SK-MEL-5 (cell line): ENCODE measurements around the gene RXRG. TPM values are rescaled to one million over a fixed set of nuclear protein-coding genes. Genes with fewer than 3 reads are reported as not detected.
"Not testable (repeated sequence)": the region's sequence is repeated elsewhere in the genome, so short reads cannot be mapped to it uniquely, and the experiment has no call there.

Experiments
- DNase-seq: peaks from one replicate; pipeline ENCODE4 v3.0.0-alpha.2; 2016; ENCODE audit warnings: low read depth, low spot score
- in situ Hi-C: cut with HindIII; loops from 2 replicates; pipeline ENCODE4 v1.10.0; 2016; ENCODE audit warnings: low sequenced_read_pairs, high pct_unique_total_duplicates, low pct_unique_long_range_greater_than_20kb
- polyA plus RNA-seq, 2 experiments: library from polyadenylated mRNA; depleted of rRNA; stranded (reverse); fragments of >200 nt; gene quantifications; 2 replicates each; pipeline ENCODE4 v1.2.3, GENCODE V29; 2015
- total RNA-seq: library from RNA; depleted of rRNA; stranded (reverse); fragments of >200 nt; shearing (Covaris generic); gene quantifications from 2 replicates; pipeline ENCODE4 v1.2.3, GENCODE V29; 2014; rRNA removed

Gene RXRG
- total RNA-seq, result 44.3 and 53.3 TPM in 2 replicates
- polyA plus RNA-seq (2015; cell fraction: cytosol; rRNA removed), result 45.6 and 53.4 TPM in 2 replicates
- 9.5 and 16.7 TPM in 2 replicates for polyA plus RNA-seq (2015; cell fraction: nucleus; rRNA removed)

DNA sequence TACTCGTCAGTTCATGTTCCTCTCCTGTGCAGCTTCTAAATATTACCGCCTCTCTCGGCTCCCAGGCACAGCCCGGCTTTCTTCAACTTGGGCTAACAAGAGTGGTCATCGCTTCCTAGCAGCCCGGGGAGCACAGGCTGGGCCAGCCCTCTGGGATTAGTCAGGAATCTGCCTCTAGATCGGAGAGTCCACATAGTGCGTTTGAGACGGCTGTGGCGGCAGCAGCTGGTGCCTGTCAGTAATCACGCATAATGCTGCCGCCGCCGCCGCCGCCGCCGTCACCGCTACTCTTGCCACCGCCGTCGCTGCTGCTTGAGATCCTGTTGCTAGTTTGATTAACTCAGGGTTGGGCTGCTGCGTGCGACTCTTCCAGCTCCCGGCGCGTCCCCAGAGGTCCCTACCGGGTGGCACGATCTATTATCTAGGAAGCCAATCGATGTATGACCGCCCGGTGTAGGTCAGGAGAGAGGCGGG, at the start of gene RXRG:
Gene RXRG (minus strand): TSS at position 230 of the 474 bp plus-strand sequence. CDS start 233 bp downstream, outside the sequence.
- peak; percentile 44 for DNase-seq
- in situ Hi-C loops, result no loop called here

DNA sequence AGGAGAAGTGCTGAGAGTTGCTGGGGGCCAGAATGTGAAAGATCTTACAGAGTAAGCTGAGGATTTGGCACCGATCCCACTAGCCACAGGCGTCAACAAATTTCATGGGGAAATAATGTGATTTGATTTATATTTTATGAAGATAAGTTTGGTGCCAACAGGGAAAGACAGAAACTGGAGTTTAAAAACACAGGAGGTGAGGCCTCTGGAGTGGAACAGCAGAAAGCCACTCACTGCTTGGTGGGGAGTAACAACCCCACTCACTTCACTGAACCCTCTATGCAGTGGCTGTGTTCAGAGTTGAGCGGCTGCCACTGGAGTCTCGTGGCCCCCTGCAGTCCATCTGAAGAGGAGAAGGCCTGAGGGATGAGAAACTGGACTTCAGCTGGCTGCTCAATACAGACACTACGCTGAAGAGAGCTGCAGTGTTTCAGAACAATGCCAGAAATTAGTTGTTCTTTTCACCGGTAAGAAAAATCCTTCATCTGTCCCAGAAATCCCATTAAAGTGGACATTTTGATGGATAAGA, 48.0 kb upstream of the RXRG start:
- in situ Hi-C loops, result no loop called here
- peak; percentile 34 for DNase-seq

DNA sequence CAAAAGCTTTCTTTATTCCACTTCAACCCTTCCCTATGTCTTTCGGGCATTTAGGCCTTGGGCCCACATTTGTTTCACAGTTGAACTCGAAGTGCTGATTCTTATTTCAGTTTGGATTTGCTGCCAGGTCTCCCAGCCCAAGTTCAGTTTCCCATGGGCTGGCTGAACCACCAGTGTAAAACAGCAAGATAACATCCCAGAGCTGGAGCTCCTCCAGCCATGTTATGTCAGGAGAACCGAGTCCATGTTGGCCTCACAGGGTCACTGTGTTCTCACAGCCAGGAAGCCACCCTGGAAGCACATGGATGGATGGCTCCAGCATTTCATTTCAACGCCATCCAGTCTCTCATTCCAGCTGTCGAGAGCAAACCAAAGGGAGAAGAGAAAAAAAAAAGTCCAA, 45.2 kb upstream of the RXRG start:
- no peak for DNase-seq
- in situ Hi-C loops, result no loop called here

DNA sequence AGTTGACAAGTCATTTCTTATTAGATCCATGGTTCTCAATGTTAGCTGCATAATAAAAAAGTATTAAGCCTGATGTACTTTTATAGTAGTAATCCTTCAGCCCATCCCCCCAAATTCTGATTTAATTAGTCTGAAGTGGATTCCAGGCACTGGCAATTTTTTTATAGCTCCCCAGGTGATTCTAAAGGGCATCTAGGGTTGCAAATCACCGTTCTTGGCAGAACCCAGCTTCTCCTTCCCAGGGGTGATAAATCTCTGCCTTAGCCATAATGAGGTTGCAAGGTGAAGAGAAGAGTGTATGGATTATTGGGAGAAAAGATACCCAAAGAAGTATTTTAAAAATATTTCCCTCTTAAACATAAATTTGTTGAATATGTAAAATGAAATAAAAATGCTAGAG, 43.0 kb upstream of the RXRG start:
- in situ Hi-C loops, result no loop called here
- DNase-seq, result no peak

DNA sequence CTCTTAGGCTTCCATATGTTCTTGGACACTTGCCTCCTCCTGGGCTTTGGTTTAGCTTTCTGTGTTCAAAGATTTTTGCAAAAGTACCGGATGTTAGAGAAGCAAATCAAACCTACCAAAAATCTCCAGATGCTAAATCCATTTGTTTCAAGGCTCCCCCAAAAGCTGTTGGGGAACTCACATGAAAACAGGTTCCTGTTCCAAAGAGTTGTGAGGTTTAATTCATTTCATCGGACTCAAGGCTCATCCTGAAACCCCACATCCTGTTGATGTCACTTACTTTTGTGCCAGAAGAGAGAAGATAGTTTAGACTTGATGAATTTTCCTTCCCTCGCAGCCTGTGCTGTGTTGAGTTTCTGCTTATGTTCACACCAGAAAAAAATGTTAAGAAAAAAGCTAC, 41.7 kb upstream of the RXRG start:
- no peak for DNase-seq
- in situ Hi-C loops, result no loop called here

DNA sequence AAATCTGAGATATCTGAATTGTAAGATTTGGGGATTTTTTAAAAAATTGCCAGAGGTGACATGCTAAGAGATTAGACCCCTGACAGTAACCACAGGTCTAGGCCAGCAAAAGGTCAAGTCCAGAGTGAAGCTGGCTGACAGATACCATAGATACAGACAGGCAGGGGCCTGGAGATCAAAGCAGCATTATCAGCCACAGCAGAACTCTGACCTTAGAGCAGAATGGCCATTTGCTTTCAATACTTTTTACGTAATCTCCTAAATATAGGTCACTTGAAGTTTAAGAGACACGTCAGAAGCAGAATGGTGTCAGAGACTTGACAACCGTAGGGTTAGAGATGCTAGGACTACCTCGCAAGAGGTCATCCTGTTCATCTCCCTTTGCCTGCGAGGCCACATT, 40.8 kb upstream of the RXRG start:
- no peak for DNase-seq
- in situ Hi-C loops, result no loop called here

DNA sequence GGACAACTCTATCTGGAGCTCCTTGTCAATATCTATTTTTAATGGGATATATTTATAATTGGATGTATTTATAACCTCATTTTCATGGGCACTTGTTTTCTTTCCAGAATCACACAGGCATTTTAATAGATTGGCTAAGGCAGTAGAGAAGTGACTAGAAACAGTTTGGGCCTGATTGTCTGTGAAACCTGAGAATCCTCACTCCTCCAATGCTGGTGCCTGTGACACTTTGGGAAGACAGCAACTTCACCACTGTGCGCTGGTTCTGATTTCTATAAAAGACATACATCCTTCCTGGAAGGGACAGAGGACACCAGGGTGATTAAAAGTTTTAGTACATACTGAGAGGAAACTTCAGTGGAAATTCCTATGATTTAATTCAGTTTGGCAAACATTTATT, 39.6 kb upstream of the RXRG start:
- DNase-seq, result no peak
- in situ Hi-C loops, result no loop called here

DNA sequence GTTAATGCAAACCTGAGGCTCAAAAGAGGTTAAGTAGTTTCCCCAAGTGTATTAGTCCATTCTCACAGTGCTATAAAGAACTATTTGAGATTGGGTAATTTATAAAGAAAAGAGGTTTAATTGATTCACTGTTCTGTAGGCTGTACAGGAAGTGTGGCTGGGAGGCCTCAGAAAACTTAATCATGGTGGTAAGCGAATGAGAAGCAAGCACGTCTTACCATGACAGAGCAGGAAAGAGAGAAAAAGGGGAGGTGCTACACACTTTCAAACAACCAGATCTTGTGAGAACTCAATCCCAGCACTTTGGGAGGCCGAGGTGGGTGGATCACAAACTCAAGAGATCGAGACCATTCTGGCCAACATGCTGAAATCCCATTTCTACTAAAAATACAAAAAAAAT, 38.5 kb upstream of the RXRG start:
- DNase-seq, result no peak
- in situ Hi-C loops, result no loop called here

DNA sequence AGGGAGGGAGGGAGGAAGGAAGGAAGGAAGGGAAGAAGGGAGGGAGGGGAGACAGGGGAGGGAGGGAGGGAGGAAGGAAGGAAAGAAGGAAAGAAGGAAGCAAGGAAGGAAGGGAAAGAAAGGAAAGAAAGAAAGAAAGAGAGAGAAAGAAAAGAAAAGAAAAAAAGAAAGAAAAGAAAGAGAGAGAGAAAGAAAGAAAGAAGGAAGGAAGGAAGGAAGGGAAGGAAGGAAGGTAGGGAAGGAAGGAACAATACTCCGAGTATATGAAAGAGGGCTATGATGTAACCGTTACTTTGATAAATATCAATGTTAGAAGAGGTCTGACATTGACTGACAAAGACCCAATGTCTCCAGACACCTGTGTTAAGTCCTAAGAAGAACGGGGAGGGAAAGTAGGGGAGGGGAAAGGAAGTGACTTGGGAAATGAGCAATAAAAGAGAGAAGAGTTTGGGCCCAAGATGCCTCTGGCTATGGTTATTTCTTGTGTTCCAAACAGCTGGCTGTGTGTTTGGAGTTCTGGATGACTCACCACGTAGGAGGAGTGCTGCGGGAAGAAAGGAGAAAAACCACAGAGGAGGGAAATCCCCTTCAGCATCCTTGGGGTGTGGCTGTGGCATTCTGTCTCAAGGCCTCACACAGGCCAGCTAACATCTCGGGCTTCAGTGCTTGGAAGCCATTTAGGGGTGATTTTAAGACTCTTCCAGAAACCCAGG, 37.0 kb upstream of the RXRG start:
- peak; percentile 96 for DNase-seq
- in situ Hi-C loops, result no loop called here

DNA sequence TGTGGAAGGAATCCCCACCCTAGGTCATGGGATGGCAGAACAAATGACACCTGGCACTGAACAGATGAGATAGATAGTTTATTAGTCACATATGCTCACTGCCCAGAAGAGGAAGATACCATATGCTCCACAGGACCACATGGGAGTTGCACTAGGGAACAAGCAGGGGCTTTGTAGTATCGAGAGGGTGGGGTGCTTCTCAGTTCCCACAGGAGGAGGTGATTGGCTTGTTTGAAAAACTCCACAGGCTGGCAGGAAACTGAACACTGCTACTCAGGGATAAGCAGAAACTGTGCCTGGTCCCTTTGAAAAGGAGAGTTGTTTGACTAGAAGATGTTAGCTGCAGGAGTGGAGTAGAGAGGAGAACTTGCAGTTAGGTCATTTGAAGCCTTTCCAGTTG, 31.9 kb upstream of the RXRG start:
- in situ Hi-C loops, result no loop called here

DNA sequence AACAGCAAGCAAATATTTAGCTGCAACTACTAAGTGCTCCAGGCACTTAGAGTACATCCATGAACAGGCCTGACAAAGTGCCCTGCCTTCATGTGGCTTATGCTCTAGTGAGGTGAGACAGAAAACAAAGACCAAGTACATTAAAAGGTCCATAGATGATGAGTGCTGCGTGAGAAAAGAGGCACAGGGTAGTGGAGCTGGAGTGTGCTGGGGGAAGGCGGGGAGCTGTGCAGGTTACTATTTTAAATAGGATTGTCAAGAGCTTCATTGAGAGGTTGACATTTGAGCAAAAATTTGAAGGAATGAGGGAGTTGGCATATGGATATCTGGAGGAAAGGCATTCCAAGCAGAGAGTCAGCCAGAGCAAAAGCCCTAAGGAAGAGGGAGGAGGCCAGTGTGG, 29.3 kb upstream of the RXRG start:
- in situ Hi-C loops, result no loop called here
- no peak for DNase-seq

More for the DNA sequence above, 31.9 kb upstream of the RXRG start:
- peak; percentile 85 for DNase-seq

DNA sequence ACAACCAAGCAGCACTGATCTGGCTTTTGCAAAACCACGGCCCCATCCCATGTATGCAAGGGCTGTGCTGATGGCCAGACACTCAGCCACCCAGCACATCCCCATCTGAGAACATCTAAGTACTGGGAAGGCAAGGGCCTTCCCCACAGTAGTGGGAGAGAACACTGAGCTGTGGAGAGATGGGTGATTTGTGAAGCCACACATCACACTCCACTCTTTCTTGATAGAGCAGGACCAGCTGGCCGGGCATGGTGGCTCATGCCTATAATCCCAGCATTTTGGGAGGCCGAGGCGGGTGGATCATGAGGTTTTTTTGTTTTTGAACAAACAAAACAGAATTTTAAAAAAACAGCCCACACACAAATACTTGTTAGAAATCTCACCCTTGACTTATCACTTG, 28.2 kb upstream of the RXRG start:
- in situ Hi-C loops, result no loop called here
- DNase-seq, result no peak

DNA sequence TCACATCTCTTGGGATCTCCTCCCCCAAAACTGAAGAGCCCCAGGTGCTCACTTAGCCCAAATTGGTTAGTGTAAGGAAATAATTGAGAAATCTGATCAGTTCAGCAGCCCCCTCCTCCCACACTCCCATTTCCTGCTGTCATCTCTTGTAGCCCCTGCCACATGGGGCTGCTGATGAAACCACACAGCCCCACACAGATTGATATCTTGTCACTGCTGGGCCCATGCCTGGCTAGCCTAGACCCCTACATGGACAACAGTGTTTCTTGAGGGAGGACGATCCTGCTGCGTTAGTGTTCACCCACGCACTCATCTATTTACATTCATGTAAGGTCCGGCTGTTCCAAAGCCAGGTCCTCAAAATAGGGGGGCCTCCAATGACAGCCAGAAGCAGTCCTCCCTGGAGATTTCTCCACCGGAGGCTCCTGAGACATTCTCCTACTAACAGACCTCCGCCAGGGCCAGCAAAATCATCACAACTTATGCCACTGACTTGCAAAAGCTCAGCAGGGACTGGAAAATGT, 23.9 kb upstream of the RXRG start:
- in situ Hi-C loops, result no loop called here

DNA sequence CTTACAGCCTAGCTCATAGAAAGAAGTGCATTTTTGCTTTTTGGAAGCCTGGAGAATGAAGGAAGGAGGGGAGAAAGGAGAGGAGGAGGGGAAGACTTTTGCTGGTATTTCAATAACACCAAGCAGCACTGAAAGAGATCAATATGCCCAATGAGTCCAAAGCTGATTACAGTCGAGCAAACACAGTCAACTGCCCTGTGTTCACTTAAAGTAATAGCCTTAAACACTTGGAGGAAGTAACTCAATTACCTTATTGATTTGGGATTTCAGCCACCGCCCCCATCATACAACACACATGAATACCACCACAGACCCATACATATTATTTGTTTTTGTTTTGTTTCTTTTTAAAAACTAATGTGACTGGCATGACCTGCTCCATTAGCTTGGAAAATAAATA, 23.3 kb upstream of the RXRG start:
- in situ Hi-C loops, result no loop called here
- DNase-seq, result no peak

More for the DNA sequence above, 23.9 kb upstream of the RXRG start:
- DNase-seq, result no peak

DNA sequence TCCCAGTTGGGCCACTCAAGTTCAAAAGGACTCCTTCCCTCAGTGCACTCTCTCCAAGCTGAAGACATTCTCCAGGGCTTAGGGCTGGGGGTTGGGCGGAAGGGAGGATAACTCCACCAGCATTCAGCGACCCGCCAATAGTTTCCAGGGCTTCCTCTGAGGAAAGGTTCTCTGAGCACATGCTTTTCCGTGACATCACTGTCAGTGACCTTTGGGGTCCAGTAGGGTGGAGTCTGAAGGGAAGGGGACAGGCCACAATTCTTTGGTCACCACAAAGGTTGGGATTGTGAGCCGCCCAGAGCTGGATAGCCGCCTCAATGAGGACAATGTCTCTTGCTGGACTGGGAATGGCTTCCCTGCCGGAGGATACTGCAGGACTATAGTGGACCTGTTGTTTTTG, 22.8 kb upstream of the RXRG start:
- peak; percentile 100 for DNase-seq
- in situ Hi-C loops, result no loop called here

DNA sequence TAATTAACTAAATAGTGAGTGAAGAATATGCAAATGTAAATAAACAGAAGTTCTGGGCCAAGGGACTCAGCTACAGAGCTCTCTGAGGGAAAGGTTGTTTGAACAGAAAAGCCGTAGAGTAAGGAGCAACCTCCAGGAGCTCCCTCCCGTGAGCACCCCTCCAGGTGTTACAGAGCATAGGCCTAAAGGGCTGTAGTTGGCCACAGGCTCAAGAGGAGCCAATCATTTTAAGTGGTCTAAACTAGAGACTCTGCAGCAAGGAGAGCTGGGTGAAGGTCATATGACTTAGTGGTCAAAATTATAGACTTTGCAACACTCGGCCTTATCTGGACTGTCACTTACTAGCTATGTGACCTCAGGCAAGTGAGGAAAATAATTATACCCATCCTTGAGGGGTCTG, 19.1 kb upstream of the RXRG start:
- DNase-seq, result no peak
- in situ Hi-C loops, result no loop called here

DNA sequence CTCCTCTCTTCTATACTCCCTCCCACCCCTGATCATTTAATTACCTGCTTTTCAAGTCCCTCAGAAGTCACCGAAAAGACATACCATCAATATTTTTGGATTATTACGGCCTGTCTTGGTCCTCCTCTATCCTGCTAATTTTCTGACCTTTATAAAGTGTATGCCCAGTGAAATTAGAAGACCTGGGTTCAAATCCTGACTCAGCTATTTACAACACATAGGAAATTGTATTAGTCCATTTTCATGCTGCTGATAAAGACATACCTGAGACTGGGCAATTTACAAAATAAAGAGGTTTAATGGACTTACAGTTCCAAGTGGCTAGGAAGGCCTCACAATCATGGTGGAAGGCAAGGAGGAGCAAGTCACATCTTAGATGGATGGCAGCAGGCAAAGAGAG, 14.8 kb upstream of the RXRG start:
- DNase-seq, in situ Hi-C loops: not testable (repeated sequence)

DNA sequence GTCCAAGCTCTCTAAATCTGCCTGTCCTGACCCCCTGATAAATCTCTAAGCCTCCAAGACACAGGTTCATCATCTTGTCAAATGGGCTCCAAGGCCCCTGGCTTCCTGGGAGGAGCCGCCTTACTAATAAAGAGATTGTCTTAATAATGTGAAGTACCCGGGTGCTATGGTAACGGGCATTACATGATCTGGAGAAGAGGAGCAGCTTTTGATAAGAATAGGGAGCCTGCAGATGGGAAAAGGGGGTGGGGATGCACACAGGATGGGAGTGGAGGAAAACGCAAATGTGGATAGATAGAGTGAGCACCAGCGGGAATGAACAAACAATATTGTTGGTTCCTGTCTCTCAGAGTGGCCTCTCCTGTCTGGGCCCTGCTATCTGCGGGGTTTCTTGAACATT, 11.9 kb upstream of the RXRG start:
- in situ Hi-C loops, result no loop called here
- DNase-seq, result no peak

DNA sequence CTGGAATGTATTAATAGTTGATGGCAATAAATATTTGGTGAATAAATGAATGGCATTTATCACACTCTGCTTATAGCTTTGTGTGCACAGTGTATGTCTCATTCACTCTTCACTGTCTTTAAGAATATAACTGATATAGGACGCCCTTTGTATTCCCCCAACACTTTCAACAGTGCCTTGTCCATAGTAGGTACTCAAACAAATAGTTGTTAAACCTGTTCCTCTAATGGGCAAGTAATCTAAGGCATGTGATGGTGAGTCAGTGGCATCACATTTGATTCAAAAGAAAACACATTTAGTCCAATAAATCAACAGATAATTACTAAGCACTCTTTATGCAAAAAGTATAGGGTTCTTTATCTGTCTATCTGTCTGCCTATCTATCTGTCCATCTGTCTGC, 11.2 kb upstream of the RXRG start:
- in situ Hi-C loops, result no loop called here
- peak; percentile 38 for DNase-seq
